Stimulated activated CD8-positive, alpha-beta memory T cell treated with anti-CD3 and anti-CD28 coated beads, Interleukin-12 subunit alpha, Interleukin-12 subunit beta, amount 100 ng/mL, for 24 hours (primary cell): ENCODE data around the gene CXCL11.
"Not testable (repeated sequence)": the region's sequence is repeated elsewhere in the genome, so short reads cannot be mapped to it uniquely, and the experiment has no call there.

Source experiments
- DNase-seq: peaks from one replicate; pipeline ENCODE4 v3.0.0-alpha.2; 2020; ENCODE audit errors: extremely low read depth

The CXCL11 gene

GRCh38 chr4:76035799-76036380, at the start of gene CXCL11:
Gene CXCL11, minus strand, starts transcription at chr4:76036070. Its CDS starts 83 bp downstream, at chr4:76035987.
- no peak for DNase-seq

- no peak for DNase-seq
These were observed 48.7 kb upstream of the CXCL11 start for GRCh38 chr4:76084542-76084941.

GRCh38 chr4:76083386-76083988, 47.6 kb upstream of the CXCL11 start:
- no peak for DNase-seq

- no peak for DNase-seq
These were observed 42.3 kb upstream of the CXCL11 start for GRCh38 chr4:76078033-76078613.

GRCh38 chr4:76074993-76075600, 39.2 kb upstream of the CXCL11 start:
- DNase-seq, result no peak

GRCh38 chr4:76074468-76074867, 38.6 kb upstream of the CXCL11 start, which contains the start of gene ART3:
Gene ART3, plus strand, starts transcription at chr4:76074709. Its CDS starts 1,181 bp downstream, at chr4:76075890.
- no peak for DNase-seq

GRCh38 chr4:76072760-76073159, 36.9 kb upstream of the CXCL11 start:
- no peak for DNase-seq

- peak; percentile 39 for DNase-seq
These were observed 31.9 kb upstream of the CXCL11 start for GRCh38 chr4:76067652-76068286.

- no peak for DNase-seq
These were observed 30.7 kb upstream of the CXCL11 start for GRCh38 chr4:76066546-76066945.

GRCh38 chr4:76061982-76062381, 26.1 kb upstream of the CXCL11 start:
- DNase-seq, result no peak

GRCh38 chr4:76061421-76061820, 25.6 kb upstream of the CXCL11 start:
- no peak for DNase-seq

- no peak for DNase-seq
These were observed 24.6 kb upstream of the CXCL11 start for GRCh38 chr4:76060506-76060905.

- no peak for DNase-seq
These were observed 23.9 kb upstream of the CXCL11 start for GRCh38 chr4:76059750-76060149.

- DNase-seq, result no peak
These were observed 23.1 kb upstream of the CXCL11 start for GRCh38 chr4:76058888-76059426.

- DNase-seq, result no peak
These were observed 22.4 kb upstream of the CXCL11 start for GRCh38 chr4:76058302-76058701.

- DNase-seq, result no peak
These were observed 19.6 kb upstream of the CXCL11 start for GRCh38 chr4:76055421-76055820.

GRCh38 chr4:76055016-76055415, 19.1 kb upstream of the CXCL11 start:
- no peak for DNase-seq

GRCh38 chr4:76053730-76054129, 17.9 kb upstream of the CXCL11 start:
- DNase-seq, result no peak

GRCh38 chr4:76050560-76051050, 14.7 kb upstream of the CXCL11 start:
- DNase-seq, result not testable (repeated sequence)

GRCh38 chr4:76049860-76050416, 14.1 kb upstream of the CXCL11 start:
- DNase-seq, result not testable (repeated sequence)

- DNase-seq, result not testable (repeated sequence)
These were observed 8.8 kb upstream of the CXCL11 start for GRCh38 chr4:76044686-76045085.

- not testable (repeated sequence) for DNase-seq
These were observed 7.4 kb upstream of the CXCL11 start for GRCh38 chr4:76043306-76043705.
